ENCODE results near the gene R3HDM1. TPM values are rescaled to one million over a fixed set of nuclear protein-coding genes. Genes with fewer than 3 reads are reported as not detected.

The R3HDM1 gene
- total RNA-seq, 1 donor from 2014 or later, result 360 TPM

GRCh38 chr2:135728064-135728743, 196.9 kb downstream of the R3HDM1 start:
- DNase-seq, result no peak

- DNase-seq, result no peak
Observed at GRCh38 chr2:135732561-135732960, 201.3 kb downstream of the R3HDM1 start.

GRCh38 chr2:135733045-135733444, 201.8 kb downstream of the R3HDM1 start:
- DNase-seq, result no peak

DNA sequence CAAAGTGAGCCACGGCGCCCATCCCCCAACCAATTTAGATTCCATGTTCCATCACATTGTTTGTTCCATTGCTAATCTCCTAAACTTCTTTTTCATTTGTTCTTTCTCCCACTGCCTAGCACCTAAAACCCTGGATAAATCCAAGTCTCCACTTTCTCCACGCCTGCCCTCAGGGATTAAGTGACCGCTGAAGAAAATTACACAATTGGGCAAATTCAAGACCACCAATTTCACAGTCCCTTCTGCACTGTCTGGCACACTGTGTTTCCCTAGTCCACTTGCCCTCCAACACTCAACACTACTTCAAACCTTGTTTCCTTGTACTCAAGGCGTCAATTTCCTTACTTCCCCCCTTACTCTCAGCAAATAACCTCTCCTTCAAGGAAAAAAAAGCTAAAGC, 205.3 kb downstream of the R3HDM1 start:
- DNase-seq, result no peak

GRCh38 chr2:135740206-135740605, 208.9 kb downstream of the R3HDM1 start:
- DNase-seq, result no peak

- DNase-seq, result no peak
Observed at GRCh38 chr2:135741043-135741394, 209.7 kb downstream of the R3HDM1 start.

DNA sequence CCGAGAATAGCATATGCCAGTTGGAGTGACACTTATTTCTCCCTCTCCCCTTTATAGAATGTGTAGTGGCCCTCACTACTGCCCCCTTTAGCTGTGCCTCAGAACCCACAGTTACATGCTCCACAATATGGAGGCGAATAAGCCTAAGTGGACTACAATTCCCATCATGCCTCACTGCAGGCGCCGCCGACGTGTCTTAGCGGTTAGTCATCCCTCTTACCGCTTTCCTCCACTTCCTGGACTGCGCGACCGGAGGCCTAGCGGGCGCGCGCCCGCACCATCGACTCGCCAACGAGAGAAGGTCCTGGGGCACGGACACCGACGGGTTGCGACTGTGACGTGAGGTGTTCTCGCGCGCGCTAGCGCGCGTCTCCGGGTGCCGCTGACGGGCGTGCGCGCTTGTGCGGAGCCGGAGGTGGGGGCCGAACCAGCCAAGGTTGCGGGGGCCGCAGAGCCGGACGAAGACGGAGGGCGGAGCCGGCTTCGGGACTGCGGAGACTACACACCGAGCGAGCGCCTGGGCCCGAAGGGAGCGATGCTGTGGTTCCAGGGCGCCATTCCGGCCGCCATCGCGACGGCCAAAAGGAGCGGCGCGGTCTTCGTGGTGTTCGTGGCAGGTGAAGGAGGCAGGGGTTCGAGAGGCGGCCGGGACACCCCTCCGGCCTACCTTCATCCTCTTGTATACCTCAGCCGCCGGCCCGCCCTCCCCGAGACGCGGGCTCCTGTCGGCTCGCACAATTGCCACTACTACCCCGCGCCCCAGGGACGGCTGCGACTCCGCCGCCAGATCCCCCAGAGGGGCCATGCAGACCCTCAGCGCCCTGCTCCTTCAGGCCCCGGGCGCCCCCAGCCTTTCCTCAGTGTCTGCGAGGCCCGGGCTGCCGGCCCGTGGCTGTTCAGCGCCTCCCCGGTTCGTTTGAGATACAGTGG, 210.4 kb downstream of the R3HDM1 start, which contains the start of gene UBXN4:
UBXN4 (plus strand) TSS at position 461 of the 930 bp plus-strand sequence; CDS start at position 536, 75 bp downstream.
- DNase-seq, result peak; percentile 98

GRCh38 chr2:135742325-135742757, 211.1 kb downstream of the R3HDM1 start:
- DNase-seq, result peak; percentile 43

DNA sequence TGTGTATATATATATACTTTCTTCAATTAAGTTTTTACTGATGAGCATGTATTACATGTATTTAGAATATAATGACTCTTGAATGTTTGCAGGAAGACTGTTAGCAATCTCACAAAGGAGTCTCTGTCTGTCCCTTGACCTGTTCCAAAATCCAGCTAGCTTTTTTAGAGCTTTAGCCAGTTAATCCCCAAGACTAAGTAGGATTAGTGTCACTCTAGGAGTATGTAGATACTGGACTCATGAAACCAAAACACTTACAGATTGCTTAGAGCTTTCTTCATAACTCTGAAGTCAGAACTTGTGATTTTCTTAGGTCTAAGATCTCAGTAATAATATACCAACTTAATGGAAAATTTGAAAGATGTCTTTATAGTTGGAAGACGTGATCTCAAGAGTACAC, 212.6 kb downstream of the R3HDM1 start:
- DNase-seq, result no peak

- no peak for DNase-seq
Observed at GRCh38 chr2:135744760-135745314, 213.6 kb downstream of the R3HDM1 start.

DNA sequence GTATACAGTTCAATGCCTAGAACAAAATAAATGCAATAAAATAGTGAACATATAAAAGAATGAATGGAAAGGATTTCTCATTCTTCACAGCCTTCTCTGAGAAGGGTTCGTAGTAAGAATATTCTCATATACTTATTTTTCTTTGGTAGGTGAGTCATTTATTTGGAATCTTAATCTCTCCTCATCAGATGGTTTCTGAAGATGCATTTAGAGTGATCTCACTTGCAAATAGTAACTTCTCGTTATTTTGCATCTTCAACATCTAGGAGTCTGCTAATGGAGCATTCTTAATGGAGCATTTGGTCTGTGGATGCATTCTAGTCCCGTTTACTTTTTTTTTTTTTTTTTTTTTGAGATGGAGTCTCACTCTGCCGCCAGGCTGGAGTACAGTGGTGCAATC, 214.3 kb downstream of the R3HDM1 start:
- no peak for DNase-seq

GRCh38 chr2:135755573-135755972, 224.3 kb downstream of the R3HDM1 start:
- DNase-seq, result no peak

GRCh38 chr2:135756692-135757091, 225.4 kb downstream of the R3HDM1 start:
- DNase-seq, result no peak

DNA sequence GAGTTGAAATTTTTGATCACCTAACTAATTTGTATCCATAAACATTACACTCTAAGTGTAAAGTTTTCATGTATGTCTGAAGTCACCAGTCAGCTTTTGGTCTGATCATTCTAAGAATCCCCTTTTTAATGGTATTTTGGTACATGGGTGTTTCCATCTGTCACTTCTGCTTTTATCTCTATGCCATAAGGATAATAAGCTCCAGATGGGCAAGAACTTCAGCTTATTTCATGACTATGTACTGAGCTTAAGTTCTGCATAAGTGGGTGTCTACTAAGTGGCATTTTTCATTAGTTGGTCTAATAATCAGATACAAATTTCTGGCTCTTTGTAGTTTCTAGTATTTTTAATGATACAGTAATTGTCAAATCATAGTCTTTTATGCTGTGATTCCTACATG, 230.7 kb downstream of the R3HDM1 start:
- no peak for DNase-seq

- no peak for DNase-seq
Observed at GRCh38 chr2:135762530-135762929, 231.2 kb downstream of the R3HDM1 start.

DNA sequence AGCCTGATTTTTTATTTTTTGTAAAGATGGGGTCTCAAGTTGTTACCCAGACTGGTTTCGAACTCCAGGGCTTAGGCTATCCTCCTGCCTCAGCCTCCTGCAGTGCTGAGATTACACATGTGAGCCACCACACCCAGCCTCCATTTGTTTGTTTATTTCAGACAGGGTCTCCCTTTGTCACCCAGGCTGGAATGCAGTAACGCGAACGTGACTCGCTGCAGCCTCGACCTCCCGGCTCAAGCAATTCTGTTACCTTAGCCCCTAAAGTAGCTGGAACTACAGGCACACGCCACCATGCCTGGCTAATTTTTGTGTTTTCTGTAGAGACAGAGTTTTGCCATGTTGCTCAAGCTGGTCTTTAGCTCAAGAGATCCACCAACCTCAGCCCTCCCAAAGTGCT, 237.6 kb downstream of the R3HDM1 start:
- no peak for DNase-seq

DNA sequence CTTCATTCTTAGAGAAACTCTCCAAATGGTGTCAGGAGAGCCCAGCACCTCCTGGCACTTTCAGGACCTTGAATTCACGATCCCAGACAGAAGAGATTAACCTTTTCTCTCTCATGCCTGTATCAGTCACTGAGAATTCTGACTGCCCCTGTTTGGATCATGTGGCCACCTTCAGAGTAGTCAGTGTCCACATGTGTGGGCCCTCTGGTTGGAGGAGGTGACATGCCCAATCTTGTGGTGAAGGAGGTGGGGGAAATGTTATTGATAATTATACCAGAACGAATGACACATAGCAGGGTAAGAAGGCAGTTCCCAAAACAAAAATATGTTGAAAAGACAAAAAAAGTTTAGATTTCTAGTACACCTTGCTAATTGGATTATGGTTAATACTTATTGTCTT, 242.0 kb downstream of the R3HDM1 start:
- DNase-seq, result no peak

GRCh38 chr2:135773917-135774316, 242.6 kb downstream of the R3HDM1 start:
- DNase-seq, result no peak

Small RNA genes within 50 kb of the gene (small RNA-seq; reads per million reads assigned to genes)
- 1,981 reads per million, percentile 99 among the genes with 10 or more reads in this experiment for gene MIR128-1
- gene RNU6-512P, result not detected

Other genes starting within 250 kb of the R3HDM1 start
- 14.5 TPM for gene ZRANB3, start 266 bp upstream of the R3HDM1 start, total RNA-seq
- 90.8 TPM for gene UBXN4, start 210.4 kb downstream of the R3HDM1 start, total RNA-seq

Measured in occipital lobe (tissue), 3 donors.